Breast epithelium (tissue), 3 donors: ENCODE data around the gene RPS19BP1.

ENCODE experiments used
- CTCF ChIP-seq, 3 donors: fragments of 450-650 bp; IDR thresholded peaks; one replicate each; pipeline ENCODE4 v1.5.1; 2016 to 2017; ENCODE audit warnings: antibody characterized with exemption in 3 of 3, mild to moderate bottlenecking in 3 of 3, moderate library complexity in 3 of 3
- POLR2A ChIP-seq: fragments of 450-650 bp; IDR thresholded peaks from one replicate; pipeline ENCODE4 v1.6.1; 2016; ENCODE audit warnings: antibody characterized with exemption, mild to moderate bottlenecking, moderate library complexity

- TF ChIP-seq POLR2A, result no peak
- no peak for TF ChIP-seq CTCF (IDR thresholded peaks at IDR 0.05)
Observed at GRCh38 chr22:39504071-39504470, 28.5 kb downstream of the RPS19BP1 start.
